ENCODE data around the gene GEMIN4.
"Not testable (repeated sequence)": the region's sequence is repeated elsewhere in the genome, so short reads cannot be mapped to it uniquely, and the experiment has no call there.

The GEMIN4 gene

DNA sequence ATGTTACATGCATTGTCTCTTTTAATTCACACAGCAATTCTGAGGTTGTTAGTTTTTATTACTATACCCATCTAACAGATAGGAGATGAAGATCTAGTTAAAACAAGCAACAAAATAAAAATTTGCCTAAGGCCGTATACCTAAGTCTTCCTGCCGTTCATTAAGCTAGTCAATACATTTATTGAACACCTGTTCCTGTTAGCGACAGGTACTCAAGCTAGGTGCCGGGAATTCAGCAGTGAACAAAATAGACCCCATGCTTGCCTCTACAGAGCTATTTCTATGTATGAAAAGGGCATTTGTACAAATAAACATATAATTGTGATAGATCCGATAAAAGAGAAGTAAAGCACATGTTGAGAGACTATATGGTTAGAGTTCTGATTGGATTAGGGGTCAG is 34.0 kb downstream of the GEMIN4 start:
- DNase-seq: no peak
- in situ Hi-C loops (cut with MboI; ENCODE audit: low pct_unique_long_range_greater_than_20kb, low sequenced_read_pairs): no loop called here

DNA sequence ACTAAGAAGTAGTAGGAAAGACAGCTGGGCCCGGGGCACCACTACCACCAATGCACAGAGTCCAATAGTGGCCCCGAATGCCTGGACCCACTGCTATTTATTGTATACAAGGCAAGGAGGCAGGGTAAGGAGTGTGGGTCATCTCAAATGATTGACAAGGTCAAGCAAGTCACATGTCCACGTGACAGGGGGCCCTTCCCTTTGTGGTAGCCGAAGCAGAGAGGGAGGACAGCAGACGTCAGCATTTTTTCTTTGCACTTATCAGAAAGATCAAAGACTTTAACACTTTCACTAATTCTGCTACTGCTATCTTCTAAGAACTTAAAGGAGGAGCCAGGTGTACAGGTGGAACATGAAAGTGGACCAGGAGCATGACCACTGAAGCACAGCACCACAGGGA is 43.9 kb downstream of the GEMIN4 start:
- no peak for DNase-seq
- in situ Hi-C loops (cut with MboI; ENCODE audit: low pct_unique_long_range_greater_than_20kb, low sequenced_read_pairs): no loop called here

DNA sequence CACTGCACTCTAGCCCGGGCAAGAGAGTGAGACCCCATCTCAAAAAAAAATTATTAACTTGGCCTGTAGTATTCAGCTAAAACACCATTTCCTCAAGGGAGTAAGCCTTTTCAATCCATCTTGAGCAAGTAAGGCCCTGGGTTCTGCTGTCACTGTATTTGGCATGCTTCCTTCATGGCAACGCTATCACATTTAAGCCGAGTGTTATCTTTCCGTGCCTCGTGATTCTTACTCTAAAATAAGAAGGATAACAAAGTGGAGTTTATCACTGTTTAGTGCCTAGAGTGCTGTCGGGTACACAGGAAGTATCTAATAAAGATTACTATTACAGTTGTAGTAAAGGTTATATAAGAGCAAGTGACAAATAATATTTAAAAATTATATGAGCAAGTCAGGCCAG is 46.2 kb downstream of the GEMIN4 start:
- in situ Hi-C loops (cut with MboI; ENCODE audit: low pct_unique_long_range_greater_than_20kb, low sequenced_read_pairs): no loop called here
- no peak for DNase-seq

DNA sequence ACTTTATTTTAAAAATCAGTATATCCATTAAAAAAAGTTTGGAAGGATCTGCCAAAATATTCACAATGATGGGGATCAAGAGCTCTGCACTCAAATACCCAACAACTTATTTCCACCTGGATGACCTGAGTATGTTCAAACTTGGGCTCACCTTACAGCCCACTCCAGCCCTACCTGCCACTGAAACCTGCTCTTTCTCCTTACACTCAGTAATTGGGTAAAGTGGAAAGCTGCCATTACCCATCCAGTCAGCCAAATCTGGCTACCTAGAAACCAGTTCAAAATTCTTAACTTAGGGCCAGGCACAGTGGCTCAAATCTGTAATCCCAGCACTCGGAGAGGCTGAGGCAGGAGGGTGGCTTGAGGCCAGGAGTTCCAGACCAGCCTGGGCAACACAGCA is 47.1 kb downstream of the GEMIN4 start:
- in situ Hi-C loops (cut with MboI; ENCODE audit: low pct_unique_long_range_greater_than_20kb, low sequenced_read_pairs): no loop called here
- no peak for DNase-seq

DNA sequence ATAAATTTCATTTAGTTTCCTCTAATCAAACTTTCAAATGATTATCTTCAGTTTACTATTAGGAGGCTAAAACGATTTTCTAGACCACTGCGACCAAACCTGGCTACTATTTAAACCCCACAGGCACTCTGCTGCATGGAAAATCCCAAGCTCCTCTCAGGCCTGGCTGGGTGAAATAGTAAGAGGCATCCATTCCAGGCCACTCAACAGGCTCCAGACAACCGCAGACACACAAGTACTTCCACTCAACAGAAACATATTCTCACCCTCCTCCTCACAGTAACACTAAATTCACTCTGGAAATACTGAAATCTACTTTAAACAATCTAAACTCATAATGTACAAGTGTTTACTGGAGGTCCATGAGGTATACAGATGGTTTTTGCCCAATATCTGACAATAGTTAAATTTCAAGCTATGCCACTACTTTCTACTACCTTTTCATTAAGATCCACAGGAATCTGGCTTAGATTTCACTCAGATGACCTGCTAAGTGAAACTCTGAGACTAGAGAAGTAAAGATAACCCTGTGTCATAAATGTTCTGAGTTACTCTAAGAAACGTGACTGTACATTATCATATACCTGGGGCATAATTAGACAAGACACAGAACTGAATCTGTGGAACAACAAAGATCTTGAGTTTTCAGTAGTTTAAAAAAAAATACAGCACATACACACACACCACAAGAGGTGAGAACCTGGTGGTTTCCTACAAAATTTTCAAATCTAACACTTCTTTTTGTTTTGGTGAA is 47.8 kb downstream of the GEMIN4 start:
- in situ Hi-C loops (cut with MboI; ENCODE audit: low pct_unique_long_range_greater_than_20kb, low sequenced_read_pairs): no loop called here
- no peak for DNase-seq

DNA sequence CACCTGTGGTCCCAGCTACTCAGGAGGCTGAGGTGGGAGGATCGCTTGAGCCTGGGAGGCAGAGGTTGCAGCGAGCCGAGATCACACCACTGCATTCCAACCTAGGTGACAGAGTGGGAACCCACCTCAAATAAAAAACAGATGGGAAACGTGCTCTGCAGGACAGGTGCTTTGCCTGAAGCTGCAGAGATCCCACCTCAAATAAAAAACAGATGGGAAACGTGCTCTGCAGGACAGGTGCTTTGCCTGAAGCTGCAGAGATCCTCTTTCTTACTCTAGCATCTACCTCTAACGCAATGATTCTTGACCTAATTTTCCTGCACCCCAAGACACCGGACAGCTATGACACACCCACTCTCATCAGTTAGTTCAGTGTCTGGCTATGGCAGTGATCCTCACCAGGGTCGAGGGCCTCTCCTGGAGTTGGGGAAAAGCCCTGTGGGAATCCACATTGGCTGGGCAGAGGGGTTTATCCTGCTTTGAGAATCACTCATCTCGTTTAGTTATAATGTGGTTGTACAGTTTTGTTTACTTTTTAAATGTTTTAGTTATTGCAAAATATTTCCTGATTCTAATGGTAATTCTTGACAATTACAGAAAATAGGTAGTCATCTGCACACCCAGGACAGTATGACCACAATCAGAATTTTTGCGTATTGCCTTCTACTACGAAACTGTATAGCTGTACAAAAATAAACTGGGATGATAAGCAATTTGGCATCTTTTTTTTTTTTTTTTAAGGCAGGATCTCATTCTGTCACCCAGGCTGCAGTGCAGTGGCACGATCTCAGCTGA is 48.8 kb downstream of the GEMIN4 start:
- no peak for DNase-seq
- in situ Hi-C loops (cut with MboI; ENCODE audit: low pct_unique_long_range_greater_than_20kb, low sequenced_read_pairs): no loop called here

DNA sequence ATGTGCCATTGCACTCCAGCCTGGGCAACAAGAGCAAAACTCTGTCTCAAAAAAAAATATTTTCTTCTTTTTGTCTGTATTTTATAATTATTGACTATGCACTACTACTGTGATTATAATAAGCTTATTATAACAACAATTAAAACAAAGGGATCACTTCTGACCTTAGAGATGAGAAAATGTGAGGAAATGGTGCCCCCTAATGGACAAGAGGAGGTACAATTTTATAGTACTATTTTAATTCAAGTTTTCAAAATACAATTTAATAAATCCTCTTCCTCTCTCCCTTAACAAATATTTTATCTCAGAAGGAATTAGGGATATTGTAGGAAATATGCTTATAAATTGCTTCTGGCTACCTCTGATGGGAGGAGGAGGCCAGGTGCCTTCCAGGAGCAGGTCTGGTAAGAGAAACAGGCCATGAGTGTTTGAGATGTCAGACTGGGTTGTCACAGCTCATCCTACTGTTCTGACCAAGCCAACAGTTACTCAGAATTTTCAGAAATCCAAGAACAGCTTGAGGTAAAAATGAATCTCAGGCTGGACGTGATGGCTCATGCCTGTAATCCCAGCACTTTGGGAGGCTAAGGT is 51.5 kb downstream of the GEMIN4 start:
- peak; percentile 27 for DNase-seq
- in situ Hi-C loops (cut with MboI; ENCODE audit: low pct_unique_long_range_greater_than_20kb, low sequenced_read_pairs): no loop called here

DNA sequence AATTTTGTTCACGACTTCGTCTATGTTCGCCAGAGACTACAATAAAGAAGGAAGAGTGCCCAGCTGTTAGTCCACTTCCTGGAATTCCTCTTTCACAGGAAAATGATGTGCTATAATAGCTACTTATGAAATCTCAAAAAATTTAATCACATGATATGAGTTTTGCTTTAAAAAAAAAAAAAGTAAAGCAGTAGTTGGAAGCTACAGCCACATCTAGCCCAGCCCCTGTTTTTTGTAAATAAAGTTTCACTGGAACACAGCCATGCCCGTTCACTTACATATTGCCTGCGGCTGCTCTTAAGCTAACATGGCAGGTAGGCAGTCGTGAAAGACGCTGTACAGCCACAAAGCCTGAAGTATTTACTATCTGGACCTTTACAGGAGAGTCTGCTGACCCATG is 52.7 kb downstream of the GEMIN4 start:
- in situ Hi-C loops (cut with MboI; ENCODE audit: low pct_unique_long_range_greater_than_20kb, low sequenced_read_pairs): no loop called here
- no peak for DNase-seq

DNA sequence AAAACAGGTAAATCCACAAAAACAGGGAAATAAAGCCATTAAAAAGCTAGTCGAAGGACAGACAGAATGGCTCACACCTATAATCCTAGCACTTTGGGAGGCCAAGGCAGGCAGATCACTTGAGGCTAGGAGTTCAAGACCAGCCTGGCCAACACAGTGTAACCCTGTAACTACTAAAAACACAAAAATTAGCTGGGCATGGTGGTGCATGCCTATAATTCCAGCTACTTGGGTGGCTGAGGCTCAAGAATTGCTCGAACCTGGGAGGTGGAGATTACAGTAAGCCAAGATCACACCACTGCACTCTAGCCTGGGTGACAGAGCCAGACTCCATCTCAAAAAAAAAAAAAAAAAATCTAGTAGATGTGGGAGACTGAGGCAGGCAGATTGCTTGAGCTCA is 54.0 kb downstream of the GEMIN4 start:
- in situ Hi-C loops (cut with MboI; ENCODE audit: low pct_unique_long_range_greater_than_20kb, low sequenced_read_pairs); DNase-seq: not testable (repeated sequence)

DNA sequence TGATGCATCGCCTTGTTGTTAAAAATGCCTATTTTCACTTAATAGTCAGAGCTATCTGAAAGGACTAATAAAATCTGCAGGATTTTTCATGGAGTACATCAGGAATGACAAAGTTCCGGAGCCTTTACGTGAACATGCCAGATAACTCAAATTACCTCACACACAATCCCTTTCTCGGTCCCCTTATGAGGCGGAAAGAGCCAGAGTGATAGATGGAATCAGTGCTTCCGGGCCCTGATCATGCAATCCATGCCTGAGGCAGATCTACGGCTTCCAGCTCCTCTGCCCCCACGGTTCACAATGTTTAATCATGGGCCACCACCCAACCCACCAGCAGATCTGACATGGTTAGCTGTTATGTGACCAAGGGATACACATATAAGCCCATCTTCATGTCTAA is 54.4 kb downstream of the GEMIN4 start:
- in situ Hi-C loops (cut with MboI; ENCODE audit: low pct_unique_long_range_greater_than_20kb, low sequenced_read_pairs): no loop called here

DNA sequence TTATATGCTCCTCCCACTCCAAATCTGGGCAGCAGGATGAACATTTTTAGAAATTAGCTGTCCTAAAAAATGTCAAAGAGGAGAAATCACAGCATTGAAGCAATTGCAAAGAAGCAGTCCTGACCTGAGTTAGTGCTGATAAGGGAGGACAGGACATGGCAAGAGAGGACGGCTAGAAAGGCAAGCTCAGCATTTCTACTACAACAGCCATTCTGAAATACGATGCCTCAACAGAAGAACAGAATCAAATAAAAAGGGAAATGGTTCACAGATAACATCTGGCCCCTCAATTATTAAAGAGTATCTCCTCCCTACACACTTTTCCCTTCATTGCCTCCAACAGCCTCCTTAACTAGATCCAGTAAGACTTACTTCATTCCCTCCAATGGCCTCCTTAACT is 55.7 kb downstream of the GEMIN4 start:
- in situ Hi-C loops (cut with MboI; ENCODE audit: low pct_unique_long_range_greater_than_20kb, low sequenced_read_pairs): no loop called here
- DNase-seq: no peak

More for the DNA sequence above, 54.4 kb downstream of the GEMIN4 start:
- no peak for DNase-seq

Measured in KBM-7 (cell line).